Natural killer cell (primary cell): Measurements from ENCODE around the gene CRTAC1. TPM values are rescaled to one million over a fixed set of nuclear protein-coding genes. Genes with fewer than 3 reads are reported as not detected.

ENCODE experiments used
- ATAC-seq, 3 donors: fragments of 150-1000 bp in 2 of 3; fragments of 200-7000 bp in 1 of 3; cut with Tn5 transposase; 1 replicate in 1 of 3; 2 replicates in 2 of 3; pipeline ENCODE4 v1.10.0; 2021; ENCODE audit warnings: mild to moderate bottlenecking in 2 of 3, moderate library complexity in 2 of 3
- DNase-seq, 2 donors: peaks; one replicate each; pipeline versions ENCODE4 v3.0.0 to v3.0.0-alpha.2; 2013 to 2021; ENCODE audit warnings: mixed read lengths in 1 of 2
- H3K27ac ChIP-seq: one replicate; pipeline ENCODE4 v1.5.1; 2013; ENCODE audit warnings: mild to moderate bottlenecking, low read length
- H3K27me3 ChIP-seq: one replicate; pipeline ENCODE4 v1.6.1; 2013; ENCODE audit warnings: low read length; ENCODE audit not compliant: control insufficient read depth, insufficient read depth
- H3K36me3 ChIP-seq: one replicate; pipeline ENCODE4 v1.6.1; 2013; ENCODE audit warnings: low read length; ENCODE audit not compliant: control insufficient read depth, insufficient read depth
- H3K4me1 ChIP-seq: one replicate; pipeline ENCODE4 v1.6.1; 2013; ENCODE audit warnings: low read length; ENCODE audit not compliant: control insufficient read depth, insufficient read depth
- H3K4me3 ChIP-seq: one replicate; pipeline ENCODE4 v1.5.1; 2013; ENCODE audit warnings: low read length
- H3K9me3 ChIP-seq: one replicate; pipeline ENCODE4 v1.6.1; 2013; ENCODE audit warnings: low read length; ENCODE audit not compliant: control insufficient read depth, insufficient read depth
- H3K27ac Mint-ChIP-seq, 2 donors: one replicate each; pipeline ENCODE4 v1.8.0; 2022; ENCODE audit warnings: mild to moderate bottlenecking in 2 of 2, mixed read lengths in 2 of 2, moderate library complexity in 1 of 2
- H3K27me3 Mint-ChIP-seq, 2 donors: one replicate each; pipeline ENCODE4 v1.8.0; 2022; ENCODE audit warnings: low read depth in 2 of 2, mixed read lengths in 2 of 2
- H3K36me3 Mint-ChIP-seq: one replicate; pipeline ENCODE4 v1.8.0; 2022; ENCODE audit warnings: mixed read lengths
- H3K4me1 Mint-ChIP-seq, 2 donors: one replicate each; pipeline ENCODE4 v1.8.0; 2022; ENCODE audit warnings: mixed read lengths in 2 of 2
- H3K4me3 Mint-ChIP-seq: one replicate; pipeline ENCODE4 v1.8.0; 2022; ENCODE audit warnings: mild to moderate bottlenecking, moderate library complexity, mixed read lengths
- H3K9me3 Mint-ChIP-seq, 2 donors: one replicate each; pipeline ENCODE4 v1.8.0; 2022; ENCODE audit warnings: mixed read lengths in 2 of 2
- WGBS: methylation state at CpG from one replicate; pipeline ENCODE4 v1.1.7; 2013; ENCODE audit warnings: missing lambda C conversion rate; ENCODE audit not compliant: insufficient coverage; 5-methylcytosine and 5-hydroxymethylcytosine counted together
- intact Hi-C: fragments of 100-400 bp; cut with micrococcal nuclease; formaldehyde crosslinking; loops from one replicate; pipeline ENCODE4 v1.14.2; 2022
- total RNA-seq, 4 donors: library from RNA; stranded (reverse); fragments of 120-200 nt in 1 of 4; gene quantifications; one replicate each; pipeline versions ENCODE4 v1.2.3 to v1.2.4, GENCODE V29; 2013 to 2022
- TF ChIP-seq, protein P1 (sequence below): fragments of 200-600 bp; IDR thresholded peaks from one replicate; pipeline ENCODE4 v1.8.0; 2022; ENCODE audit warnings: antibody characterized with exemption

Gene CRTAC1
- total RNA-seq, 3 donors from 2014 or later (not counting 1 experiment from before 2014, with no cell fraction given) = not detected

DNA sequence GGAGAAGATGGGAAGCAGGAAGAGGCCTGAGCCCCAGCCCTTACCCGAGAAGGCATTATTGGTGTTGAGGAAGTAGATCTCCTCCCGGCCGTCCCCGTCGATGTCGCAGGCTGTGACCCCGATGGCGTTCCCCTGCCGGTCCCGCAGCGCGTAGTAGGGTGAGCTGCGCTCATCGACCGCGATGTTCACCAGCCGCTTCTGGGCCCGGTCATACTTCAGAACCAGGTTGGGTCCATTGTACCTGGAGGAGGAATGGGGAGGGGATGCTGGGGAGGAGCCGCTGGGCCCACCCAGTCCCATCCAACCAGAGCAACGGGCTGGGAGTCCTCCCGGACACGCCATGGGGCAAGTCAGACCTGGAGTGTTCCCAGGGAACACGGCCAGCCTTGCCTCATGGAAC, 94.3 kb downstream of the CRTAC1 start:
- TF ChIP-seq, protein P1, sequence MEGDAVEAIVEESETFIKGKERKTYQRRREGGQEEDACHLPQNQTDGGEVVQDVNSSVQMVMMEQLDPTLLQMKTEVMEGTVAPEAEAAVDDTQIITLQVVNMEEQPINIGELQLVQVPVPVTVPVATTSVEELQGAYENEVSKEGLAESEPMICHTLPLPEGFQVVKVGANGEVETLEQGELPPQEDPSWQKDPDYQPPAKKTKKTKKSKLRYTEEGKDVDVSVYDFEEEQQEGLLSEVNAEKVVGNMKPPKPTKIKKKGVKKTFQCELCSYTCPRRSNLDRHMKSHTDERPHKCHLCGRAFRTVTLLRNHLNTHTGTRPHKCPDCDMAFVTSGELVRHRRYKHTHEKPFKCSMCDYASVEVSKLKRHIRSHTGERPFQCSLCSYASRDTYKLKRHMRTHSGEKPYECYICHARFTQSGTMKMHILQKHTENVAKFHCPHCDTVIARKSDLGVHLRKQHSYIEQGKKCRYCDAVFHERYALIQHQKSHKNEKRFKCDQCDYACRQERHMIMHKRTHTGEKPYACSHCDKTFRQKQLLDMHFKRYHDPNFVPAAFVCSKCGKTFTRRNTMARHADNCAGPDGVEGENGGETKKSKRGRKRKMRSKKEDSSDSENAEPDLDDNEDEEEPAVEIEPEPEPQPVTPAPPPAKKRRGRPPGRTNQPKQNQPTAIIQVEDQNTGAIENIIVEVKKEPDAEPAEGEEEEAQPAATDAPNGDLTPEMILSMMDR = no peak
- Histone ChIP-seq H3K9me3 (no peaks in the 10 kb centered on the region), H3K4me1 (no peaks in the 10 kb centered on the region), H3K4me3 (no peak overlapping the region), H3K27me3 (no peaks in the 10 kb centered on the region), H3K27ac (no peak overlapping the region), H3K36me3 (no peaks in the 10 kb centered on the region)
- intact Hi-C loops = no loop called here
- ATAC-seq (no peak), DNase-seq (no peak)
- H3K4me3 Mint-ChIP-seq = no peak overlapping the region
- H3K27ac Mint-ChIP-seq = no peak overlapping the region
- 90% methylated on average over 23 of the region's 23 CpGs for WGBS
- H3K36me3 Mint-ChIP-seq = no peaks in the 10 kb centered on the region
- peaks cover 11 to 16% of the 10 kb centered on the region in 2 donors for H3K27me3 Mint-ChIP-seq
- H3K4me1 Mint-ChIP-seq = peaks cover 0 to 6% of the 10 kb centered on the region in 2 donors
- H3K9me3 Mint-ChIP-seq = no peaks in the 10 kb centered on the region

DNA sequence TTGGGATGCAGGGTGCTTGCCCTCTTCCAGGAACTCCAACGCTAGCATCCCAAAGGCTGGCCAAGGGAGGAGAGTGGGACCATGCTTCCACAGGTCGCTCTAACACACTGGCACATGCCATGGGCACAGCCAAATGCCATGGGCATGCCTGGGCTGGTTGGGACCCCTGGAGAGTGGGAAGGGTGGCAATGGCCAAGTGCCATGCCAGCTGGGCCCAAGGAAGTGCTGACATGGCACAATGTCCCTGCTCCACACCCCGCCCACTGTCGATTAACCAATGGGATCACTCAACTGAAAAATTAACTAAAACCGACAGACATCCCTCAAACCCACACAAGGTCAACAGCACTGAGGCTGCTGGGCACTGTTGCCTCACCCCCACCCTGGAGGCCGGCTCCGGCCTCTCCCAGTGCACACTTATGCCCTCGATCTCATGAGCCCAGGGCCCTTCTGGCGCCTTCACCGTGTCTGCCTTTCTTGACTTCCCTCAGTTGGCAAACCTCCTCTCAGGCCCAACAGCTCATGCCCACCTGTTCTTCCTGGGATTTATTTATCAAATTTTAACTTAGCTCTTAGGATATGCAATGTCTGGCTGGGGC, 97.4 kb downstream of the CRTAC1 start:
- no peak overlapping the region for H3K4me3 ChIP-seq
- Mint-ChIP-seq H3K4me1 (no peaks in the 10 kb centered on the region), H3K27ac (no peak overlapping the region), H3K27me3 (peaks cover 19 to 26% of the 10 kb centered on the region in 2 donors), H3K36me3 (no peaks in the 10 kb centered on the region), H3K9me3 (no peaks in the 10 kb centered on the region), H3K4me3 (no peak overlapping the region)
- no peaks in the 10 kb centered on the region for H3K9me3 ChIP-seq
- WGBS = 90% methylated on average over 10 of the region's 10 CpGs
- TF ChIP-seq, protein P1 = no peak
- ATAC-seq (no peak), DNase-seq (no peak)
- H3K4me1 ChIP-seq = no peaks in the 10 kb centered on the region
- no peaks in the 10 kb centered on the region for H3K36me3 ChIP-seq
- no peak overlapping the region for H3K27ac ChIP-seq
- H3K27me3 ChIP-seq = peaks cover under 1% of the 10 kb centered on the region
- intact Hi-C loops = no loop called here

DNA sequence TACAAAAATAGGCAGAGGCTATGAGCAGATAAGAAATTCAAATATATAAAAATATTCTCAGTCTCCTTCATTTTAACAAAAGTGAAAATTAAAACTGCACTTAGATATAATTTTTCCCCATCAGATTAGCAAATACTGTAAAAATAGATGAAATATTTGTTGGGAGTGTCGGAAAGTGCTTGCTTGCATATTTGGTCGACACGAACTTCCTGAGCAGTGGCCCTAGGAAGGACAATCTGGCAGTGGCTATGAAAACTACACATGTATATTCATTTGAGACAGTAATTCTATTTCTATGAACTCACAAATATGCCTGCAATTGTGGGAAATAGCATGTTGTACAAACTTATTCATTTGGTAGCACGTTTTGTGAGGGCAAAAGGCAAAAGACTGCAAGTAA, 99.4 kb downstream of the CRTAC1 start:
- DNase-seq (no peak), ATAC-seq (no peak)
- Histone ChIP-seq H3K36me3 (no peaks in the 10 kb centered on the region), H3K27me3 (peaks cover 3% of the 10 kb centered on the region), H3K4me1 (no peaks in the 10 kb centered on the region), H3K27ac (no peak overlapping the region), H3K4me3 (no peak overlapping the region), H3K9me3 (no peaks in the 10 kb centered on the region)
- no peak overlapping the region for H3K4me3 Mint-ChIP-seq
- H3K27me3 Mint-ChIP-seq = peaks cover 27 to 29% of the 10 kb centered on the region in 2 donors
- TF ChIP-seq, protein P1 = no peak
- H3K27ac Mint-ChIP-seq = no peak overlapping the region
- 89% methylated on average over 3 of the region's 4 CpGs for WGBS
- H3K9me3 Mint-ChIP-seq = no peaks in the 10 kb centered on the region
- H3K4me1 Mint-ChIP-seq = no peaks in the 10 kb centered on the region
- intact Hi-C loops = no loop called here
- H3K36me3 Mint-ChIP-seq = no peaks in the 10 kb centered on the region

DNA sequence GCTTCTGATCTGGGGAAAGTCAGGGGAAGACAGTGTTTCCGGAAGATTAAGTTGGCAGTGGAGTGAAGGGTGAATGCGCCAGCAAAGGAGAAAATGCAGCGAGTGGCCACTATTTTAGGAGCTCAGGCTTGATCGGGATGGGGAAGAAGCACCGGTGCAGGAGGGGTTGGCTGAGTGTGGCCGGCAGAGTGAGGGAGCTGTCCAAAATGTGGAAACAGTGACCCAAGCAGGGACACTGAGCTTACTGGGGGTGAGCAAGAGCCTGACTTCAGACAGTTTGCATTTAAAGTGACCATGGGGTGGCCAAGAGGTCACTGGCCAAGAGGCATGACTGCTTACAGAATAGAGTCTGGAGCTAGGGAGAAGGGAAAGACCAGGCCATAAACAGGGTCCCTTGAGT, 101.5 kb downstream of the CRTAC1 start:
- Histone ChIP-seq H3K27ac (no peak overlapping the region), H3K4me1 (no peaks in the 10 kb centered on the region), H3K36me3 (no peaks in the 10 kb centered on the region), H3K27me3 (peaks cover 3% of the 10 kb centered on the region), H3K9me3 (no peaks in the 10 kb centered on the region), H3K4me3 (no peak overlapping the region)
- no peak overlapping the region for H3K4me3 Mint-ChIP-seq
- H3K27ac Mint-ChIP-seq = no peak overlapping the region
- intact Hi-C loops = no loop called here
- DNase-seq = no peak
- ATAC-seq = no peak
- WGBS = 68% methylated on average over 6 of the region's 6 CpGs
- peaks cover 29 to 33% of the 10 kb centered on the region in 2 donors for H3K27me3 Mint-ChIP-seq
- no peaks in the 10 kb centered on the region for H3K36me3 Mint-ChIP-seq
- no peaks in the 10 kb centered on the region for H3K4me1 Mint-ChIP-seq
- H3K9me3 Mint-ChIP-seq = no peaks in the 10 kb centered on the region
- TF ChIP-seq, protein P1 = no peak
